HG02642 (cell line): Measurements from ENCODE around the gene CXCL14.

Experiments
- ATAC-seq: cut with Tn5 transposase; IDR thresholded peaks from one replicate; pipeline ENCODE4 v1.9.1; 2021; ENCODE audit warnings: mild to moderate bottlenecking; ENCODE audit not compliant: unreplicated experiment, poor library complexity

Gene CXCL14, protein sequence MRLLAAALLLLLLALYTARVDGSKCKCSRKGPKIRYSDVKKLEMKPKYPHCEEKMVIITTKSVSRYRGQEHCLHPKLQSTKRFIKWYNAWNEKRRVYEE

DNA sequence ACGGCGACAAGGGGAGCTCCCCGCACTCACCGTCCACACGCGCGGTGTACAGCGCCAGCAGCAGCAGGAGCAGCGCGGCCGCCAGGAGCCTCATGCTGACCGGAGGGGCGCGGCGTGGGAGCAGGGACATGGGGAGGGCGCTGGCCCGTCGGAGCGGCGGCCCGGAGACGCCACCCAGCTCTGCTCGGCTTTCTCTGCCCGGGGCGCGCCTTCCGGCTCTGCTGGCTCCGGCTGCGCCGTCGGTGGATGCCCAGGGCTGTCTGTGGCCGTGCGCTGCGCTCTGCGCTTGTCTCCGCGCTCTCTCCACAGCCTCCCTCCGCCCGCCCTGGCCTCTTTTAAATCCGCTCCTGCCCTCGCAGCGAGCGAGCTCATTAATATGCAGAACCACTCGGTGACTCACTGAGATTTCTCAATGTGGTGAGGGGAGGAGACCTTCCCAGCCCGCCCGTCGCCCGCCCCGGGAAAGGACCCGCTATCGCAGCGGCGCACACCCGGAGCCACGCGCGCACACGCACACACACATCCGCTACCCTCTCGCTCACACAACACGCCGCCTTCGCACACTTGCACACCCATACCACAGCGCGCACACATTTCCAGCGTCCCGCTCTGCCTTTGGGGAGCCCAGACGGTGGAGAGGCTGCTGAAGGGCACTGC, at the start of gene CXCL14:
Gene CXCL14, minus strand, starts transcription at position 307 of the 657 bp plus-strand sequence. Its CDS starts 213 bp downstream, at position 94.
- no peak for ATAC-seq

DNA sequence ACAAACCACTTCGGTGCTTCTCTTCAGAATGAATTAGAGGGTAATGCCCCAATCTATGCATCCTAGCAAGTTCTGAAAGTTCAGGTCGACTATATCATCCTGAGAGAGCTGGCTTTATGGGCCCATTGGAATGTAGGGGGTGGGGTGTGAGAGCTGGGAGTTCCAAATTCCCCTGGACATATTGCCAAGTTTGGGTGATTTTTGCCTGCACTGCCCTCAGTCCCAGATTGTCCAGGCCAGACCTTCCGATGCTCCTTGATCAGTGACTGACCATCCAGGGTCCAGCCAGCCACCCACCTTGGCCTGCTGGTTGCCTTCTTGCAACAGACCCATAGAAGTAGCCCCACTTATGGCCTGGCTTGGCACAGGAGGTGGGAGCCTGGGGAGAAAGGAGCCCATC, 47.8 kb upstream of the CXCL14 start:
- no peak for ATAC-seq

DNA sequence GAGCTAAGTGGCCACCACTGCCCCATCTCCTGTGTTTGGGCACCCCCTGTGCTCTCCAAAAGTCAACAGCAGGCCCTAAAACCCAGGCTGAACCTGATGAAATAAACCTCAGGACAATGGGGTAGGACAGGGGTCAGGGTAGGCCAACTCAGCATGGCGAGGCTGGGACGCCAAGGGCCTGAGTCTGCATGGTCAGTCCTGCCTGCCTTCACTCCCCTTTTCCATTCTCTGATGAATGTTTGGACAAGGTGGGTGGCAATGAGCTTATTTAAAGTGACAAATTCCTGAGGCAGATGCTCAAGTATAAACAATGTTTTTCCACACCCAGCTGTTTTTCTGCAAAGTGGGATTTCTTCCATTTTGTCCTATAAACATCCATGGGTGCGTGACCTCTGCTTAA, 47.2 kb upstream of the CXCL14 start:
- ATAC-seq = no peak

DNA sequence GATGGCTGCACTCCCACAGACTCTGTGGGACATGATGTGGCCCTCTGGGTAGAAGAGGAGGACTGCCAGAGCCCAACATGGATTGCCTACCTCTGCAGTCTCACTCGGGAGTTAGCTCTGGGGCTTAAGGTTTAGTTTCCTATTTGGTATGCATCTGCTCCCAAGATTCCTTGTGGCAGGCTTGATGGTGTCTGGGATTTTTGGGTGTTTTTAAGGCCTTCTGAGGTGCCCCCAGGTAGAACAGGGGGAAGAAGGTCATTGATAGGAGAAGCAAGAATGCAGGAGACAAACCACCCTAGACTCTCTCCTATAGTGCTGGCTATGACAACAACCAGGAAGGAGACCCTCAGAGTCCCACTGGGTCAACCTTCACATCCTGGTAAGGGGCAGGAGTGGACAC, 46.7 kb upstream of the CXCL14 start:
- ATAC-seq = no peak

DNA sequence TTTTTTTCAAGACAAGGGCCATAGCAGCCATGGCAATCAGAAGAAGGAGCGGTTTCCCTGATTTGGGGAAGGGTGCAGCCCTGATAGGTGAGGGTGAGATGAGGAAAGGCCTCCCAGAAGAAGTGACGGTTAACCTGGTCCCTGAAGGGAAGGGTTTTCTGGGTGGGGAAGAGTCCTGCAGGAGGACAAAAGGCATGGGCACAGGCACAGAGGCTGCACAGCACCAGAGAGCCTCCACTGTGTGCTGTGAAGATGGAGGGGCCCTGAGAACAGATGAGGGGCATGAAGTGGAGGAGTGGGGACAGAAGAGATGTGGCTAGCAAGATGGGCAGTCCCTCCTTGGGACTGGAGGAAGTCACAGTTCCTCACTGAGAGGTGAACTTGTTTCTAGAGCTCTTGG, 46.3 kb upstream of the CXCL14 start:
- ATAC-seq = no peak

DNA sequence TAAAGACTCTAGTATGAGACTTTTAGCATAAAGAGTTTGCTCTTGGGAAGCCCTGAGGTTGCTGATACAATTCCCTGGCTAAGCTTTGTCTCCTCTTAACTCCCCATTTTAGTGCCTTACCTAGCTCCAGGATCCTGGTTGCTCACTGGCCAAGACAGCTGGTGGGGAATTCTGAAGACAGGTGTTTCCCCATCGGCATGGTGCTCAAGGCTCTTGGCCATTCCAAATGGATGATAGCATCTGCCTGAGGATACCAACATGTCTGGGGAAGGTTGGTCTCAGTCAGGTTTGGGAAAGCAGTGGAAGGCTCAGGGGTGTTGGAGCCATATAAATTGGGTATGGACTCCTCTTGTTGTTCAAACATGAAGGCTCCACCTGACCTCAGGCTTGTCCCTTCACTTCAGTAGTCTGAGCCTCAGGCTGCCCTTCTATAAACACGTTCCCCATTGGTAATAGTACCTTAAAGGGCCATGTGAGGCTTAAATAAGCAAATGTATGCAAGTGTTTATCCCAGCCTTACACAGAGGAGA, 44.5 kb upstream of the CXCL14 start:
- no peak for ATAC-seq

DNA sequence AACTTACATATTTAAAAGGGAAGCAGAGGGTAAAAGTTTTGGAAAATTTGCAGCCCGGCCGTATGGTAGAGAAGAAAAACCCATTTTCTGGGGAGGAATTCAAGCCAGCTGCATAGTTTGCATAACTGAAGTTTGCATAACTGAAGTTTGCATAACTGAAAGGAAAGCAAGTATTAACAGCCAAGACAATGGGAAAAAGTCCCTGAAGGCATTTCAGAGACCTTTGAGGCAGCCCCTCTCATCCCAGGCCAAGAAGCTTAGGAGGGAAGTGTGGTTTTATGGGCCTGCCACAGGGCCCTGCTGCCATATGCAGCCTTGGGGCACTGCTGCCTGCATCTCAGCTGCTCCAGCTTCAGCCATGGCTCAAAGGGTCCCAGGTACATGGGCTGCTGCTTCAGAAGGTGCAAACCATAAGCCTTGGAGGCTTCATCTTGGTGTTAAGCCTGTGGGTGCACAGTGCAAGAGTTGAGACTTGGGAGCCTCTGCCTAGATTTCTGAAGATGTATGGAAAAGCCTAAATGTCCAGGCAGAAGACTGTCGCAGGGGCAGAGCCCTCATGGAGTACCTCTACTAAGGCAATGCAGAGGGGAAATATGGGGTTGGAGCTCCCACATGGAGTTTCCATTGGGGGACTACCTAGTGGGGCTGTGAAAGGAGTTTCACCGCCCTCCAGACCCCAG, 36.9 kb upstream of the CXCL14 start:
- ATAC-seq = no peak

DNA sequence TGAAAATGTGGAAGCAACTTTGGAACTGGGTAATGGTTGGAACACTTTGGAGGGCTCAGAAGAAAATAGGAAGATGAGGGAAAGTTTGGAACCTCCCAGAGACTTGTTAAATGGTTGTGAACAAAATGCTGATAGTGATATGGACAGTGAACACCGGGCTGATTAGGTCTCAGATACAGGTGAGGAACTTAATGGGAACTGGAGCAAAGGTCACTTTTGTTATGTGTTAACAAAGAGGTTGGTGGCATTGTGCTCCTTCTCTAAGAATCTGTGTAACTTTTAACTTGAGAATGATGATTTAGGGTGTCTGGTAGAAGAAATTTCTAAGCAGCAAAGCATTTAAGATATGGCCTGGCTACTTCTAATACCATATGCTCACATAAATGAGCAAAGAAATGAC, 36.4 kb upstream of the CXCL14 start:
- ATAC-seq = no peak

DNA sequence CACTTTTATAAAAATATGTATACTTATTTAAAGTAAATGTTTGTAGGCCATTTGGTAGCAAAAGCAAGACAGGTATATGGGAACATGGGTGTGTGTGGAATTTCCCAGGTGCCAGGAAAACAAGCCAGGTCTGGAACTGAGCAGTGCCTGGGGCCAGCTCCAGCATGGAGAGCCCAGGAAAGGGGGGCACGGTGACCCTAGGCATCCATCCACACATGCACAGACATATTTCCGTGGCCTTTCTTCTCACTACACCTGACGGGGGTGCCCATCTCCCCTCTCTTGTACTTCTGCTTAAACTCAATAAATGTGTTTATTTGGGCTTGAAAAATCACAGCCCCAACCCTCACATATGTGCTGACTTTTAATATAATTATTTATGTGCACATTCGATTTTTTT, 31.2 kb upstream of the CXCL14 start:
- ATAC-seq = no peak

DNA sequence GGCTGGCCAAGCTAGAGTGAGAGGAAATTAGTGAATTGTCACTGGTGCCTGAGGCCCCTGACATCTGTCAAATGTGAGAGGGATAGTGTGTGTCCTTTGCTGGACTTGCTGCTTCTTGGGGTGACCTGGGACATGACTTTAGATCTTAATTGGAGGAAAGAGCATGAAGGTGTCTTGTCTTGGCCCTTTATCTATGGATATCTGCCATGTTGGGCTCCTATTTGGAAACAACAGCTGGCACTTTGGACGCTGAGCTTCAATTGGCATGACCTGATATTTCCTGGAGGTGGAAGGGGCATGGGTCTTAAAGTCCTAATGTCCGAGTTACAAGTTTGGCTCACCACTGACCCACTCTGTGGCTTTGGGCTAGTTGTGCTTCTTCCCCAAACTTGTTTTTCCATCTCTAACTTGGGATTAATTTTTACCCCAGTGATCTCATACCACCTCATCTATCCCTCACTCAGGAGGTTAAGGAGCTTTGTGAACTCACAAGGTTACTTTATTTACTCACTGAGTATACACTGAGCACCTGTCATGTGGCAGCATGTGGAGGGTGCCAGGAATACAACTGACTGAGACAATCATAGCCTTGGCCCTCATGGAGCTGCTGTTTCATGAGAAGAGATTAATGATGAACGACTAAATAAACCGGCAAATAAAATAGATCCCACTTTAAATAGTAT, 30.1 kb upstream of the CXCL14 start:
- no peak for ATAC-seq

DNA sequence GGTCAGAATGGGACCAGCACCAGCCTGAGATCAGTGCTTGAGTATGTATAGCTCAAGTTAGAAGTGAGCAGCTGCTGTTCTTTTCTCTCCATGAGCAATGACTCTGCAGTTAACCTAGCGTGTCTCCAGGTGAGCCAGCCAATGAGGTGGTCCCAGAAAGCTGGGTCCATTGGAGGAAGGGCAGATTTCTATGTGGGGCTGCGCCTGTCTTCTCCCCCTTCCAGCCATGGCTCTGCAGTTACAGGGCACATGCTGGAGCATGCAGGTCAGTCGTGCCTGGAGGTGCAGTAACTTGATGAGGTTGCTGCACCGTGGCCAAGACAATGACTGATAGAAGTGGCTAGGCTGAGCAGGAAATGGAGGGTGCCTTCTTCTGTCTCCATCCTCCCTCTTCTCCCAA, 29.6 kb upstream of the CXCL14 start:
- no peak for ATAC-seq

DNA sequence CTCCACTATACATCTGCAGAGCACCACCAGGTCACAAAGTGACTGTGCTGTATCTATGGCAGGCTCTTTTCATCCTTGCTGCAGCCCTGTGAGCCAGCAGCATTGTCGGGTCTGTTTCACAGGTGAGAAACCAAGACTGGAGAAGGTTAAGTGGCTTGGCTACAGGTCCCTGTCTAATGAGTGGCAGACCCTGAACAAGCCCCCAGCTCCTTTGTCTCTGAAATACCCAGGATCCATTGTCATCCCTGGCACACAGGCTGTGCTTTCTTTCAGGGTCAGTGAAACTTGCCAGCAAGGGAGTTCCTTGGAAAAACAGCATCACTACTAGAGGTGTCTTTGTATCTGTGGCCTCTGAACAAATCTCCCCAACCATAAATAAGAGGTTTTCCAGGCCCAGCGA, 27.6 kb upstream of the CXCL14 start:
- ATAC-seq = no peak

DNA sequence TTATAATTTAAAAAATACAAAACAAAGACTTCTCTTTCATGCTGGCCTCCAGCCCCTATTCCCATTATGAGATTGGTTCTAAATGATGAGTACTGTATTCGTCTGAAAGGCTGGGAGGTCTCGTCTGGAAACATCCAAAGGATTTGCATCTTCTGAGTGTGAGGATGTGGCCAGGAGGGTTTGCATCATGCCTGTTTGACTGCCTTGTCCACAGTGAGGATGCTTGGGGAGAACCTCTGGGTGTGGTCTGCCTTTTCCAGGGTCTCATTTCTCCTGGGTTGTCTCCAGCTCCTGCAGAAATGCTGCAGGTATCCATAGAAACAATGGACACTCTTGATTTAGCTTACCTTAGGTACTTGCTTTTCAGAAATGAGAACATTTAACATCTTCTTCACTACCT, 26.4 kb upstream of the CXCL14 start:
- ATAC-seq = no peak

DNA sequence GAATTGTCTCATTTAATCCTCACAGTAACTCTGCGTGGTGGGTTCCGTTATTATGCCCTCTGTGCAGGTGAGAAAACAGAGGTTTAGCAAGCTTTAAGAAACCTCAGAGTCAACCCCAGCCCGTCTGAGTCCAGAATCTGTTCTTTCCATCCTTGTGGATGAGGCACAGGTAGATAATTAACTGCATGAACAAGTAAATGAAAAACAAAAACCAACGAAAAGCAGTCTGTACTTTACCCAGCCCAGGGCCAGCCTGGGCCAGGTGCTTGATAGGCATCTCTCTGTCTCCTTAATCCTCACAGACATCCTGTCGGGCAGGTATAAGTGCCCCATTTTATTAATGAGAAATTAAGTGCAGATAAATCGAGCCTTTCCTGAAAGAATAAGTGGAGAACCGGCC, 25.3 kb upstream of the CXCL14 start:
- ATAC-seq = no peak

DNA sequence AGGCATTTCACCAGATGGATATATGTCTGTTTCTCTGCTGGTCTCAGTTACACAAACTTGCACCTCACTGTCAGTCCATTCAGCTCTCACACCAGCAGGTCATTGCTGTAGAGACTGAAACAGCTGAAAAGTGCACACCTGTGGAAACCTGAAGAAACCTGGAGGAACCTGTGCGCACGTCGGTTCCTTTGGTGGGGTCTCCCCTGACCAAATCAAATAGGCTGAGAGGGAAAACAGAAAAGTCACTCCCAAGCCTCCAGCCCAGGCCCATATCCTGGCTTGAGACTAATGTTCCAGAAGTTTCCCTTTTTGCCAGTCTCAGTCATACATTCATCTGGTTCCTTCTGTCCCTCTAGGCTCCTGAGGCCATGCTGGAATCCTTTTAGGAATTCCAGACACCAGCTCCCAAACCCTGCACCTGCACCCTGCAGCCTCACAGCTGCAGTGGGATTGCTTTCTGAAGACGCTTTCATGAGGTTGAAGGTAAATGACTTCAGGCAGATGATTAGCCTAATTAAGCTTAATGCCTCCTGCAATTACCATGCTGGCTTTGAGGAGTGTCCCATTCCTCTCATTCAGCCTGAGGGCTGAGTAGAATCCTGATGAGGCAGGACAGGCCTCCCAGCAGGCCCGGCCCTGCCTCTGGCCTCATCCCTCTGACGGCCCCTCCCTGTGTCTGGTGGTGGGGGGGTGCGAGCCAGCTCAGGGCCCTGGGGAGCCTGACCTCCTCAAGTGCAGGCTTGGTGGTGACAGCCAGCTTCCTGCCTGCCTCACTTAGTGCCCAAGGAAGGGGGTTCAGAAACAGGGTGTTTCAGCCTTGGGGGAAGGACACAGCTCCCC, 24.3 kb upstream of the CXCL14 start:
- ATAC-seq = no peak

DNA sequence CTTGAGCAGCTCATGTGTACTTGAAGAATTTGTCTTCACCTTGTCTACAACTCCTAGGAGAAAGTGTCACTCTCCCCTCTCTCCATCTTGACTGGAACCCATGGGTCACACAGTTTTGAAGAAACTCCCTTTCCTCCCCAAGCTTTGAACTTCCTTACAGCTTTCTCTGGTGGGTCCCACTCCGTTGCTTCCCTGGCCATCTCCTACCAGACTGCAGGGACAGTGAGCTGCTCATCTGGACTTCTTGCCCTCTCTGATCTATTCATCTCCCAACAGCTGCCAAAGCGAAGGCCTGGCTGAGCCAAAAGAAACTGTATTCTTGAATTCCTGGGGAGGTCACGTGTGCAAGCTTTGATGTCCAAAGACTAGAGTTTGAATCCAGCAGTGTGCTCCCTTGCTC, 22.7 kb upstream of the CXCL14 start:
- ATAC-seq = no peak

DNA sequence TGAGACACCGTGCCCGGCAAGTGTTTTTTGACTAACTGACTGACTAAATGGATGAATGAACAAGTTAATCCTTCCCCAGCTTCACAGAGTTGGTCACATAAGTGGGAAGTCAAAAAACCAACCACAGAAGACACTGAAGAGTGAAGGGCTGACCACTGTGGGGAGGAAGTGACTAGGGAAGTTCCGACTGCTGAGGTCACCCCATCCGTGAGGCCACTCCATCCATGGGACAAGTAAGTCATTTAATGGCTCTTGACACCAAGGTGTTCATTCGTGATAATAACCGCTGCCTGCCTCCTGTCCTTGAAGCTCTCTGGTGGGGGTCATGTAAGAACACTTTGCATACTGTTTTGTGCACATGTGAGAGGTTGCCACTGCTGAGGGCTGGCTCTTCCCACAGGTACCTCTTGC, 22.2 kb upstream of the CXCL14 start:
- no peak for ATAC-seq

DNA sequence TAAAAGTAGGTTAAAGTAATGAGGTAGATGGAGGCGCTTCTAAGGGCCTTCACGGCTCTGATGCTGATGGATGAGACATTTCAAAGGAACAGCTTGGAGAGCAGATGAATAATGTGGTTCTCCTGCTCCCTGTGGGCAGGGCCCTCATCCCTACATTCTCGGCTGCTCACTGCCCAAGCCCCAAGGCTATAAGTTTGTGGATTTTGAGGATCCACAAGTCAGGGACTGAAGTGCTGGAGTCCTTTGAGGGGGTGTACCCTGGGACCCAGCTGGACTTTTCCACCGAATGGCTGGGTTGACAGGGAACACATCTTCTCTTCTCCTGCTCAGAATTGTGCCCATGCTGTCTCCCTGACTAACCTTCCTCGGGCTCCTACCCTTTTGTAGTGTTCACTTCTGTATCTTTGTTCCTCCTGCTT, 21.4 kb upstream of the CXCL14 start:
- no peak for ATAC-seq

DNA sequence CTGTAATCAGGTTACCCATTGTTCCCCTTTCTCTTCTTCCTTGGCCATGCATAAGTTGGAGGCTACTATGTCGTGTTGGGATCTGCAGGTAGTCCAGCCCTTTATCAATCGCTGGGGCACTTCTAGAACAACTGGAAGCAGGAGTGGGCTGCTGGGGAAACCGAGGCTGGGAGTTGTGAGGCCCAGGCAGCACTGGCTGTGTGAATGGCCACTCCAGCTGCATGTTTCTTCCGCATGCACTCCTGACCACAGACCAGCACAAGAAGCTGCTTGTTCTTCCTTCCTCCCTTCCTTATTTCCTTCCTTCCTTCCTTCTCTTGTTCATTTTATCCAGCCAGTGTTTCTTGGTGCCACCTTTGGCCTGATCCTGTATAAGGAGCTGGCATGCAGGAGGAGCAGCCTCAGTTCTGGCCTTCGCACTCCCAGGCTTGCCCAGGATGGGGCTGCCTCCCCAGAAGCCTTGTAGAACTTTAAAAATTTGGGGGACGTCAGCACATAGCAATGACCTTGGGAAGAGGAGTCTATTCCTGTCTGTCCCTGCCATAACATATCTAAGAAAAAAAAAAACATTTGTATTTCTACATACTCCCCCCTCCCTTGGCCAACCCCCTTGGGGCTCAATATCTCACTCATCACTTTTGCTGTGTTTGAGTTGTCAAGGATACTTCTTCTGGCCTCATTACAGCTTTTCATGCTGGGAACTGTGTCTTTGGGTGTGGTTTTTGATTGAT, 20.8 kb upstream of the CXCL14 start:
- ATAC-seq = no peak
